ENCODE measurements around the gene CACNA1D. TPM values are rescaled to one million over a fixed set of nuclear protein-coding genes. Genes with fewer than 3 reads are reported as not detected.
"Not testable (repeated sequence)": the region's sequence is repeated elsewhere in the genome, so short reads cannot be mapped to it uniquely, and the experiment has no call there.

The CACNA1D gene
- total RNA-seq, result not detected in 2 replicates

DNA sequence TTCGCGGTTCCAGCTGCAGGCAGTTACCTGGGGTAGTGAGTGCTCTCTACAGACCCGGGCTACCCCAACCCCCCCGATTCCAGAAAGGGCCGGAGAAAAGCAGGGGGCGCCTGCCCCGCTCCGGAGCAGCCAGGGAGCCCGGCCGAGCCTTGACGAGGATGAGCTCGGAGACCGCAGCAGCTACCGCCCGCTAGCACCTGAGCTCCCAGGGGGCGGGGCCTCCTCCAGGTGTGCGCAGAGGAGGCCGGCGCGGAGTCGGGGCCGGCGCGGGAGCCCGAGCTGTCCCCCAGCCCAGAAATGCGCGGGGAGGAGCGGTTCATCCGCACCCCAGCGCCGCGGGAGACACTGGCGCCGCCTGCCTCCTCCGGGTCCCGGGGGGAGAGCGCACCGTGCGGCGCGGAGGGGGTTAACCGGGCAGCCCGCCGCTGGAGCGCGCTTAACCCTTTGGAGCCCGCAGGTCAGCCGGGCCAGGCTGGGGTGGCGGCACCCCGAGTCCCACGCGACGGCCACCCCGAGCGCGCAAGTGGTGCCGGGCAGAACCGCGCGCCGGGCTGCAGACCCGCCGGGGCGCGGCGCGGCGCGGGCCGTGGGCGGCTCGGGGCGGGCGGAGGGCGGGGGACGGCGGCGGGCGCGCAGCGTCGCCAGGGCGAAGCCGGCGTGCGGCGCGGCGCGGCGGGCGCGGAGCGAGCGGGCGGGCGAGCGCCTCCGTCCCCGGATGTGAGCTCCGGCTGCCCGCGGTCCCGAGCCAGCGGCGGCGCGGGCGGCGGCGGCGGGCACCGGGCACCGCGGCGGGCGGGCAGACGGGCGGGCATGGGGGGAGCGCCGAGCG lies at the start of gene CACNA1D:
Gene CACNA1D (plus strand): TSS at position 649 of the 829 bp plus-strand sequence. CDS start 556 bp downstream, outside the sequence.
- DNase-seq, result no peak

- DNase-seq, result no peak
Observed at GRCh38 chr3:53457068-53457467, 37.3 kb upstream of the CACNA1D start.

DNA sequence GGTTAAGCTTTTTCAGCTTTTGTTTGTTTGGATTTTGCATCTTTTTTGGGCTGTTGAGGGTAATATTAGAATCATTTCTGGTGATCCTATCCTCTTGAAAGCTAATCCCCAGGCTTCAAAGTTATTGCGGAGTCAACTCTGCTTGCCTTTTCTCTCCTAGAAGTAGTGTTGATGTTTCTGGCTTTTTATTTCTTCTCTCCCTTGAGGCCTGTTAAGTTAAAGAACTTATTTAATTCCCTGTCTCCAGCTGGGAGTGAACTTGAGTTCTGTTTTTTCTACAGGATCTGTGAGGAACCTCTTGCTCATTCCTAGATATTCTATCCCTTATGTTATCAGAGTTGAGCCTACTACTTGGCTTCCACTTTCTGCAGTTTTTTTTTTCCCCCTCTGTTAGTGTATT lies 34.1 kb upstream of the CACNA1D start:
- DNase-seq, result no peak

- DNase-seq, result no peak
Observed at GRCh38 chr3:53464424-53464823, 30.0 kb upstream of the CACNA1D start.

DNA sequence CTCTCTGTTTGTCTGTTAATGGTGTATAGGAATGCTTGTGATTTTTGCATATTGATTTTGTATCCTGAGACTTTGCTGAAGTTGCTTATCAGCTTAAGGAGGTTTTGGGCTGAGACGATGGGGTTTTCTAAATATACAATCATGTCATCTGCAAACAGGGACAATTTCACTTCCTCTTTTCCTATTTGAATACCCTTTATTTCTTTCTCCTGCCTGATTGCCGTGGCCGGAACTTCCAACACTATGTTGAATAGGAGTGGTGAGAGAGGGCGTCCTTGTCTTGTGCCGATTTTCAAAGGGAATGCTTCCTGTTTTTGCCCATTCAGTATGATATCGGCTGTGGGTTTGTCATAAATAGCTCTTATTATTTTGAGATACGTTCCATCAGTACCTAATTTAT lies 24.7 kb upstream of the CACNA1D start:
- not testable (repeated sequence) for DNase-seq

DNA sequence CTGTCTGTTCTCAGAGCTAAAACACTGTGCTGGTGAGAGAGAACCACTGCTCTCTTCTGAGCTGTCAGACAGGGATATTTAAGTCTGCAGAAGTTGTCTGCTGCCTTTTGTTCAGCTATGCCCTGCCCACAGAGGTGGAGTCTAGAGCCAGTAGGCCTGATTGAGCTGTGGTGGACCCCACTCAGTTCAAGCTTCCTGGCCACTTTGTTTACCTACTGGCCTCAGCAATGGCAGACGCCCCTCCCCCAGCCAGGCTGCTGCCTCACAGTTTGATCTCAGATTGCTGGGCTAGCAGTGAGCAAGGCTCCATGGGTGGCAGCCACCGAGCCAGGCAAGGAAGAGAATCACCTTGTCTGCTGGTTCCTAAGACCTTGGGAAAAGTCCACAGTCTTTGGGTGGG lies 21.0 kb upstream of the CACNA1D start:
- DNase-seq, result no peak

- not testable (repeated sequence) for DNase-seq
Observed at GRCh38 chr3:53476372-53476771, 18.0 kb upstream of the CACNA1D start.

DNA sequence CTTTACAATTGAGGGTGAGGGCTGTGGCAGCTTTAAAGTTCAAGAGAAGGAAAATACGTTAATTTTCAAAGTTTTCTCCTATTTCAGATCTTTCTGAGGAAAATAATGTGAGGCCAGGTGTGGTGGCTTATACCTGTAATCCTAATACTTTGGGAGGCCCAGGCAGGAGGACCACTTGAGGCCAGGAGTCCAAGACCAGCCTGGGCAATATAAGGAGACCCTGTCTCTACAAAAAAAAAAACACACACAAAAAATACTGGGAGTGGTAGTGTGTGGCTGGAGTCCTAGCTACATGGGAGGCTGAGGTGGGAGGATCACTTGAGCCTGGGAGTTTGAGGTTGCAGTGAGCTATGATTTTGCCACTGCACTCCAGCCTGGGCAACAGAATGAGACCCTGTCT lies 16.7 kb upstream of the CACNA1D start:
- DNase-seq, result not testable (repeated sequence)

DNA sequence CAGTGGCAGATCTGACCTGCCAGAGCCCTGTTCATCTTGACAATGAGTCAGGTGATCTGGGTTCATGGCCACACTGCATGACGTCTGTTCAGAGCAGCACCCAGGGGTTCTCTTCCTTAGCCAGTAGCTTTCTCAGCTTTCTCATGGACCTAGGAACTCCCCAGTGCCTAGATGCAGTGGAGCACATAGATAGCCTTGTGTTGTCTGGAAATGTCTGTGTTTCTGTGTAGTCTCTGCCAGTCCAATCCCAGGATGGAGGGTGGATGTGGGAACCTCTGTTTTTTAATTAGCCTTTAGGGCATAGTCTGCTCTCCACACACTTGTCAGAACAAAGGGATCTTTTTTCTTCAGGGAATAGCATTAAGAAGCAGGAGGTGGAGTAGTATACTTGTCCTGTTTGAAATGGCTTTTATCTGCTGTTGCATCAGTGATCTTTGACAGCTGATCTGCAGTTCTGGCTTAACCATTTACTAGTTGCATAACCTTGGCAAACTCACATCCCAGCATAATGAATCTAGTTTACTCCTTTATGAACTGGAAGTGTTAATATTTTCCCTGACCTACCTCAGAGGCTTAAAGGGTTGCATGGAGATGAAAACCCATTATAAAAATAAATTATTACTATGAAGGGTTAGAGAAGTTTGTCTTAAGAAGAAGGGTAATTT lies 16.1 kb upstream of the CACNA1D start:
- no peak for DNase-seq

GRCh38 chr3:53478921-53479664 lies 15.3 kb upstream of the CACNA1D start:
- no peak for DNase-seq

GRCh38 chr3:53482227-53482626 lies 12.2 kb upstream of the CACNA1D start:
- DNase-seq, result no peak

DNA sequence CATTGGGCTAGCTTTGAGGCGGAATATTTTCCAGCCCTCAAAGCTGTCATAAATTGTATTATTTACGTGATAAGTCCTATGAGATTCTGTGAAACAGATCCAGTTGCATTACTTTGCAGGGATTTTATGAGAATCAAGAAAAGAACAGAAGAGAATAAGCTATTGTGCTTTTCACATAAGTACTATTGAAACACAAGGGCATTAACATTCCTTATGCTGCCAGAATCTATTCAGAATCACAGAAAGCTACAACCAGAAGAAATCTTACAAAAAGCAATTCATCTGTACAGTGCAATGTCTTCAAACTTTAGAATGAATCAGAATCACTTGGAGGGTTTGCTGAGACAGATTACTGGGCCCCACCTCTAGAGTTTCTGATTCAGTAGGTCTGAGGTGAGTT lies 10.6 kb upstream of the CACNA1D start:
- DNase-seq, result no peak

GRCh38 chr3:53484984-53485383 lies 9.4 kb upstream of the CACNA1D start:
- DNase-seq, result no peak

DNA sequence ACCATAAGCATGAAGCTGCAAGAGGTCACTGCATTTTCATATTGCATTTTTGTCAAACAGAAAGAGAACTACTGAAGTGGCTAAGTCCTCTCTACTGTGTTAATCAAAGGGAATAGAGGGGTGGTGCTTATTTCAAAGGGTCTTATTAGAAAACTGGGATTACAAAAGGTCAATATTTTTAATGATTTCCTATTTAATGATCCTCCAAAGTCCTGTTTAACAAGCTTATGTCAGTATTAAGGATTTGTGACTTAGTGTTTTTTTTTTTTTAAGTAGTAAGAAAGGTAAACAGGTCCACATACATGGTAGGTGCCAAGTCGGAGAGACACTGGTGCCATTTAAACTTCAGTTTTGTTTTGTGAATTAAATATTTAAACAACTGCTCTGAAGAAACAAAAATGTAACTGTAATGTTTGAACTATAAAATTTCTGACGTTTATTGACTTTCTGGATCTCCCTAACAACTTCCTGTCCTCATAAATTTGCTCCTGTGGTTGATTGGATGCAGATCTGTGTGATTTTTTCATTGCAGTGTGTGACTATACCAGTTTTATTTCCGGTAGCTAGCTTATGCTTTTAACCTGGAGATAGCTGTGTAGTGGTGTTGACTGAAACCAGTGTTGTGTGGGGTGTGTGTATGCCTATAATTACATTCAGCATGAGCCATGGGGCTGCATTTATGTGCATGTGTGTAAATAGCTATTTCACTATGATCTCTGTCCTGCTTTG lies 8.6 kb upstream of the CACNA1D start:
- no peak for DNase-seq

DNA sequence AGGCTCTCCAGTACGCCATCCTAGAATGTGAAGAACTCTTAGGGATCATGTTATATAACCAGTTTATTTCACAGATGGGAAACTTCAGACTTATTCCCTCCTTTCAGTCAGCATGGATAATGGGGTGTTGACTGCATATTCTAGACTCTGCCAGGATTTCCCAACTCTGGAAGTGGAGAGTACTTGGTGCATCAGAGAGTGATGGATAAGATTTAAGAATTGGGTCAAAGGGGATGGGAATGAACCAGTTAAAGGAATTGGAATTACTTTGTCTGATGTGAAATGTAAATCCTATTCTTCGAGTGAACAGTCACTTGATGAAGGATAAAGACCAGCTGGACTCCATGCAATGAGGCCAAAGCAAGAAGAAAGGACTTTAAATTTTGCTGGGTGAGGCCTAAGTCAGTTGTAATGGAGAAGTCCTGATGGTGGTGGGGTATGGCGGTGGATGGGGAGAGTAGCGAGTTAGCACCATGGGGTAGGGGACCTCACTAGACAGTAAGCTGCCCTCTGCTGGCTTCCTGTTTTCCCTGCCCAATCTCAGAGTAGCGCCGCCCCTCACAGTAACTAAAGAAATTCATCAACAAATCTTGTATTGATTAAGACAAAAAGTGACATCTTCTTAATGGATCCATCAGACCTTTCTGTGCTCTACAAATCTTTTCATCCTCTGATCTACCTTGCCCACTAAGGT lies 7.3 kb upstream of the CACNA1D start:
- DNase-seq, result no peak

GRCh38 chr3:53489386-53489785 lies 5.0 kb upstream of the CACNA1D start:
- DNase-seq, result no peak

DNA sequence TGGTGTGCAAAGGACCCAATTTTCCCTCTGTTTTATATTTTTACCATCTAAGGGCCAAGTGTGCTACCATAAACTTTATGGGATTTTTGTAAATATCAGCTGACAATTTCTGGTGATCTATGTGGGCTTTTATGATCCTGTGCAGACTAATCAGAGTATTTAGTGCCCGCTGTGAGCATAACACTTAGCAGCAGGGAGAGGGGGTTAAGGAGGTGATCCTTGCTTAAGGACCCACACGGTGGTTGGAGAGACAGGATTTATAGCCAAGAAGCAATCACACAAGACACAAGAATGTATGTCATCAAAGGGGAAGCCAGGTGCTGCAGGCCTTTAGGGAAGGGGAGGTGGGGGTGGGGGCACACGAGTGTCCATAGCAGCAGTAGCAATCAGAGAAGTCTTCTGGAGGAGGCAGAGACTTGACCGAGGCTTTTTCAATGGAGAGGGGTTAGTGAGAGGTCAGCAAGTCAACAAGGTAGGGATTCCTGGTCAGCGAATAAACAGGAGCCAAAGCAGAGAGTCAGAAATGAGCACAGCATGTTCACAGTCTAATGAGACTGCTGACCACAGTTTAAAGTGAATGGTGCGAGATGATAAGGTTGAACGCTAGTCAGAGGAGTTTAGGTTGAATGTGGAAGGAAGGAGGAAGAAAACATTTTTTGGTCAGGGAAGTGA lies 4.5 kb upstream of the CACNA1D start:
- no peak for DNase-seq

- no peak for DNase-seq
Observed at GRCh38 chr3:53490459-53490968, 3.9 kb upstream of the CACNA1D start.

GRCh38 chr3:53491276-53491675 lies 3.1 kb upstream of the CACNA1D start:
- DNase-seq, result no peak

DNA sequence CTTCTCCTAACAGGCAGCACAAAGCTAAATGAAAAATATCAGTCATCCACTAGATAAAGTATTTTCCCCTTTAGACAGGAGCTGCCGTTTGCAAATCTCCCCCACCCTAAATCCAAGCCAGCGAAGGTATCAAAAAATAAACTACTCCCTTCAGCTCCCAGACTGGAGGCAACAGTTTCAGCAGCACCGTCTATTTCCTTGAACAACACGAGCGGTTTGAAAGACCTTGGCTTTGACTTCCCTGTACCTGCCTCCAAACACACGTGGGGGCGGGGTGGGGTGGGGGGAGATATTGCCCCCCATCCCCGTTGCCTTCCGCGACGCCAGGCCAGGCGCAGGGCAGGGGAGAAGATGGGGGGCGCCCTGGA lies 832 bp upstream of the CACNA1D start:
- DNase-seq, result no peak

- DNase-seq, result no peak
Observed at GRCh38 chr3:53495146-53495519, 722 bp downstream of the CACNA1D start.

Measured in dermis blood vessel endothelial cell (primary cell).